NCI-H1930 (cell line): Measurements from ENCODE around the gene CAPN15.

Source experiments
- DNase-seq, 2 experiments: peaks; one replicate each; lab custom pipeline; 2025; lab: John Stamatoyannopoulos, UW

CAPN15 gene

DNA sequence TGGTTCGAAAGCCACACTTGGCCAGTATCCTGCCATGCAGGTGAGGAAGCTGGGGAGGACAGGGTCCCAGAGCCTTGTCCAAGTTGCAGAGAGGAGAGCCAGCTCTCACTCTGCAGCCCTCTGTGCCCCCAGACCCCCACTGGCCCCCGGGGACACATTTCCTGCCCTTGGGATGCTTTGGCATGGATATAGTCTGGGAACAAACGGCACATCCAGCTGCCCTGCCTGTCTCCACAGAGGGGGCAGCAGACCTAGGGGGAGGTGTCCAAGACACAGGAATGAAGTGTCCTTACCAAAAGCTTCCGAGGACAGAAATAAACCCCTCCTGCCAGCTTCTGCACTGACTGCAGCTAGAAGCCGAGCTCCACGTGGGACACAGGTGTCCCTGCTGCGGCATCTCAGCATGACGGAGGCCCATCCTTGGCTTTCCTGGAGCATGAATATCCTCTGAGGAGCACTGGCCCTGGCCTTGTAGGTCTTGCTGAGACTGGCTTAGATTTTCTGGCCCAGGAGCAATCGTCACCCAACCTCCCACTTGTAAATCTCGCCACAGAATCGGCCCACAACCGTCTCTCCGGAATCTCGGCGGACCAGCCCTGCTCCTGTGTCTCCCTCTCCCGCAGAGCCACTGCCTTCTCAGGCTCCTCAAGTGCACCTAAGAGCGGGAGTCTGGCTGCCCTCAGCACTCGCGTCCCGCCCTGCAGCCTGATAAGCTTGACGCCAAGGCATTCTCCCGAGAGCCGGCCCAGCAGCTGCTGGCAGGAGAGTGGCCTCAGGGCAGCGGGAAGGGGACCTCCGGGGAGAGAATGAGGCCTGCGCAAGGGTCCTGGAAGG is 1.1 kb upstream of the CAPN15 start:
- no peak for DNase-seq

DNA sequence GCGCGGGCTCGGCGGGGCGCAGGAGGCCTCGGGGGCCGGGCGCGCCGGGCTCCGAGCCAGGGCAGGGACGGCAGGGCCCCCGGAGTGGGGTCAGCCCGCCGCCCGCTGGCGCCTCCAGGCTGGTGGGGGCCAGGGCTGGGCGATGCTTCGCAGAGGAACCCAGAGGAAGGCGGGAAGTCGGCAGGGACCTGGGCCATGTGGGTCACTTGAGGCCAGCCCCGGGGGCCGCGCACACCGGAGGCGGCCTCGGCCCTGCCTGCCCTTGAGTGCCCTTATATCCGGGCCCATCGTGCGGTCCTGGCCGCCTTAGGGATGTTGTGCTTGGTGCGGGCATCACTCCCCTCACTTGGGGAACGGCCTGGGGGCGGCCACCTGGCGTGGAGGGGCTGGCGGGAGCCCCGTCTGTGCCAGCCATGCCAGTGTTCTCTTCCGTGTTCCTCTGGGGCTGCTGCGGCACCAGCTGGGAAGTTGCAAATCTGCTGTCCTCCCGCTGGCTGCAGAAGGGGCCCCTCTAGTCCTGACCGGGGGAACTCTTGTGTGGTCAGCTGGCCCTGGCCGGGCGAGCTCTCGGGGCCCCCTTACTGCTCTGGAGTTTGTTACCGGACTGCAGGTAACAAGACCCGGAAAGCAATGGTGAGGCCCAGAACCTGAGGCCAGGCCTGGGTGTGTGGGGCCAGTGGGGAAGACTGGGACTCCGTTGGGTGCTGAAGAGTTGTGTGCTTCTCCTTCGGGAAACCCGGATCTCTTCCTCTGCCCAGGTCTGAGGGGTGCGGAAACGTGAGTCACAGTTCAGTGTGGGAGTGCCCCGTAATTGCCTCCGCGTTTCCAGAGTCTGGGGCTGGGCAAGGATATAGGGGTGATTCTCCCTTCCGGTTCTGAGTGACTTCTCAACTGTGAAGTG is 849 bp downstream of the CAPN15 start:
- no peak for DNase-seq

DNA sequence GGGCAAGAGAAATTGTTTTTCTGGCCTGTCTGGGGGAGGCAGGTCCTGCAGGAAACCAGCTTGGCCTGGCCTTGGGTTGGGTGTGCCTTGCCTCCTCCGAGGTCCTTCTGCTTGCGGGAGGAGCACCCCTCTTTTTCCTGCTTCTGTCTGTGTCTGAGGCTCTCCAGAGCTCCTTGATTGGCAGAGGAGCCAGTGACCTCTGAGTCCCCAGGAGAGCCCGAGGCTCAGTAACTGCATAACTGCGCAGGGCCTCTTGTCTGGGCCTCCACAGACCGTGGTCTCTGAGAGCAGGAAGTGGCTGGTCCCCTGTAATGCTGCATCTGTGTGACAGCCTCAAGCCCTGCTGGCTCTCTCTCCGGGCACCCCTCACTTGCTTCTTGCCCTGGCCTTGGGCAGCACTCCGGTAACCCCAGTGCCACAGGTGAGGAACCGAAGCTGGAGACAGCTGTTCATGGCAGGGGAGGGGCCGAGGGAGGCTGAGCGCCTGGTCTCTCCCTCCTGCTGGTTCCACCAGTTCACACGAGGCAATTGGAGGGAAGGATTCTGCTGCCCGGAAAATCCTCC is 1.6 kb downstream of the CAPN15 start:
- no peak for DNase-seq

DNA sequence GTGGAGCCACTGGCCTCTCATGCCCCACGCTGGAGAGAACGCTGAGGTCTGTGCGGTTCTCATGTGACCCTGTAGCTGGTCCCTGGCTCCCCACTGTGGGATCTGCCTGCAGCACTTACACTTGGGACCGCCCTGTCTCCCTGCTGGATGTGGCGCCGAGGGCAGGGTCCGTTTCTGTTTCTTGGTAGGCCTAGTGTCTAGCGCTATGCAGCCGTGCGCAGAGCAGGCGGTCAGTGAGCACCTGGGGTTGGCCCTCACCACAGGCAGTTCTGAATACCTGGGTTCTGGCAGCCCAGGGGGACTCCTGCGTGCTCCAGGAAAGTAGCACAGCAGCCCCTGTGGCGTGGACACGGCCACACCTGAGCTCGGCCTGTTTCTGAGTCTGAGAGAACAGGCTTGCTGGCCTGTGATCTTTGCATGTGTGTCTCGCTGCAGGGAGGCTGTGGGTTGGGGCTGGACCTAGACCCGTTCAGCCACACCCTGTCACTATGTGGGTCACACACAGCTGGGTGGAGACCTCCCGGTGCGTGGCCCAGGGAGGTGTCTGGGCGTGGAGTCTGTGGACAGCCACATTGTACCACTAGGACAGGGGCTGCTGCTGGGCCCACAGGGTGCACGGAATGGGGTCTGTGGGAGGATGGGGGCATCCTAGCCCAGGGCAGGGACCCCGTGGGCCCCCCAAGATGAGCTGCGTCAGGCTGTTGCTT is 2.8 kb downstream of the CAPN15 start:
- no peak for DNase-seq

DNA sequence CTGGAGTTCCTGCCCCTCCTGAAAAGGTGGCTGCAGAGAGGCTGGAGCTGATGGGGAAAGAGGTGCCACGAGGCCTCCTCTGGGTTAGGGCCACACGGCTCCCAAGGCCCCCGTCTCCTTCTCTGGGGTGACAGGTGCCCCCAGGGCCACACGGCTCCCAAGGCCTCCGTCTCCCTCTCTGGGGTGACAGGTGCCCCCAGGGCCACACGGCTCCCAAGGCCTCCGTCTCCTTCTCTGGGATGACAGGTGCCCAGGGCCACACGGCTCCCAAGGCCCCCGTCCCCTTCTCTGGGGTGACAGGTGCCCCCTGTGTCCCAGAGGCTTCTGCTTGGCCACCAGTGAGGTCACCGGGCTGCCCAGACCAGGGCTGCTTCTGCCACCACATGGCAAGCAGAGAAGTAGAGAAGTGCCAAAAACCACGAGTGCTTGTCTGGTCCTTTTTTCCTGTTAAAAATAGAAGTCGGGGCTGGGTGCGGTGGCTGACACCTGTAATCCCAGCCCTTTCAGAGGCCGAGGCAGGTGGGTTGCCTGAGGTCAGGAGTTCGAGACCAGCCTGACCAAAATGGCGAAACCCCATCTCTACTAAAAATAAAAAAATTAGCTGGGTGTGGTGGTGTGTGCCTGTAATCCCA is 4.1 kb downstream of the CAPN15 start:
- DNase-seq: no peak

DNA sequence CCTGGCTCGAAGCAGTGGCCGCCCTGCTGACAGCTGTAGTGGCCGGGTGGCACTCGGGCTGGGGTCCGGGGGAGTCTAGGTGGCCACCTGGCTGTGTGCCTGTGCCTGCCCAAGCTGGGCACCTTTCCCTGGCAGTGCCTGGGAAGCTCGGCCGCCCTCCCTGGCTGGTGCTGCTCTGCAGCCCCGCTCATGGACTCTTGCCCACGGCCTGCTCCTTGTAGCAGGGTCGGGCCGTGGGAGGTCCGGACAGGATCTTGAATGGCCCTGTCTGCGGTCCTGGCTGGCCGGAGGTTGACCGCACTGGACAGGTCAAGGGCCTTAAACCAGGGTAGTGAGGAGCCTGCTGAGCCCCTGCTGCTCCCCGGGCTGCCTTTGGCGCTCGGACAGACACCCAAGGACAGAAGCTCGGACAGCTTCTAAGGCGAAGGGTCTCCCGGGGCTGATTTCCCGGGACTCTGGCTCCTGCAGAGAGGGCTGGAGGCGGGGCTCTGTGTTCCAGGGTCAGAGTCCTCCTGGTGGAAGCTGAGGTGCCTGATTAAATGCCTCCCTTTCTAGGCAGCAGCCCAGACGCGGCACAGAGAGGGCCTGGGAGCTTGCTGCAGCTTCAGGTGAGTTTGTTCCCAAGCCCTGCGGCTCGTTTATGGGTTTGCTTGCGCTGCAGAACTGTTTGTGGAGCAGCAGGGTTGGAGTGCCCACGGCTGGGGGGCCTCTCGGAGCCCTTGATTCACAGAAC is 6.0 kb downstream of the CAPN15 start:
- DNase-seq: no peak

DNA sequence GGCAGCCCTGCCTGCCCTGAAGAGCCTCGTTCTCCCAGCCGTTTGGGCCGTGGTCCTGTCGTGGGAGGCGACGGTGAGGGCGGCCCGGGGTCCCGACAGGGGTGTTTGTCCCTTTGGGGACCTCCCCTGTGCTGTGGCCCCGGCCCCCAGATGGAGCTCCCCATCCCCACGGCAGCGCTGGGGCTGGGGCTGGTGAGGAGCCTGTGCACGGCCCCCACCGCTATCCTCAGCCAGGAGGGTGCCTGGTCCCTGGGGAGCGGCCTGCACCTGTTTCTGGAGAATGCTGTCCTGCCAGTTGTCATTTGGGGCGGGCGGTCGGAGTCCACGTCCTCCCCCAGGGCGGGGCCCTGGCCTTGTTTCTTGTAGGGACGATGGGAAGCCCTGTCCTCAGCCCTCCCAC is 6.6 kb downstream of the CAPN15 start:
- no peak for DNase-seq

DNA sequence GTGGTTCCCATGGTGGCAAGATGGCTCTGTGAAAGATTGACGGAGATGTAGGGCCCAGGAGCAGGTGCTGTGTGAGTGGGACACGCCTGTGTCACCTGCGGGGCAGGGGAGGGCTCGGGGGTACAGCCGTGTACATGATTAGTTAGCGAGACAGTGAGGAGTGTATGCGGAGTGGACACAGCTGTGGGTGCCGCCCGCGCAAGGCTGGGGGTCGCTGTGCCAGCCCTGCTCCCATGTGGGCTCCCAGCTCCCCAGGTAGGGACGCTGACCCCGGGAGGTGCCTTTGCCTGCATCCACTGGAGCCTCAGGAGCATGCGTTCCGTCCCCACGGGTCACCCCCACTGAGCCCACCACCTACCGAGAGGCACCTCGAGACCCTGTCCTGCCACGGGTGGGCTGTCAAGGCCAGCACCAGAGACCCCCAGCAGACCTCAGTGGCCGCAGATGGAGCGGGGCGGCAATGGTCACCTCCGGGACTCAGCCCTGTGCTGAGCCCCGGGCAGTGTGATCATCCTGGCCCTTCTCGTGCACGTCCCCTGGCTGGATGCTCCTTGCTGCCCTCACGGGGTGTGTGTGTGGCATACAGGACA is 7.4 kb downstream of the CAPN15 start:
- DNase-seq: no peak

DNA sequence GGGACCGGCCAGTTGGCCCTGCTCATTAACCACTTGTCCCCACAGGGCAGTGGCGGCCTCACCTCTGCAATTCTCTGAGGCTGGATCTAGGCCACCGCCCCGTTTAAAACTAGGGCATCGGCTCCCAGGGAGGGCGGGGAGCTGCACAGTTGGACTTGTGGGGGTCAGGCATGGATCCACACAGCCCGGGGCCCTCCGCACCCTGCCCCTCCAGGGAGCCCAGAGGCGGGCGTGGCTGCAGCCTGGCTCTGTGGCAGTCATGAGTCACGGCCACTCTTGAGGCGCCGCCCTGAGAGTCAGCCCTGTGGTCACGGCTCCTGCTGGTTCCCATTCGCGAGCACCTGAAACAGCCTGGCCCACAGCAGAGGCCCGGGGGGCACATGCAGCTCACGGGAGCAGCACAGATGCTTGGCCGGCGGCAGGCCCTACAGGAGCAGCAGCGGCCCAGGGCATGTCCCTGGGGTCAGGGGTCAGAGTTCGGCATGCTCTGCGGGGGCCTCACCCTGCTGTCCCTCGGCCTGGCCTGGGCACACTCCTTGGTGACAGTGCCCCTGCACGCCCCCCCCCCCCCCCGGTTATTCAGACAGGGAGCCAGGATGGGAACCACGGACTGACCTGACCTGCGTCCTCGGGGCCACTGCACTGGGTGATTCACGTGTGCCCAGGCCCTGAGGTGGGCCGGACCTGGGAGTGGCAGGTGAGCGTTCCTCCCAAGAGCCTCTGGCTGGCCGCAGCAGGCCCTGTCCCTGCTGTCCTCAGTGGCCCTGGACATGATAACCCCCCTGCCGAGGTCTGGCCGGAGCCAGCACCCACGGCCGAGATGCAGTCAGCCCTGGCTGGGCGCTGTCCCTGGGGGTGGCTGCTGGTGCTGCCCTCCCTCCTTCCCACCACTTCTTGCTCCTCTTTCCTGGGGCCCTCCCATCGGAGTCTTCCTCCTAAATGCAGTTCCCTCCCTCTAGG is 8.2 kb downstream of the CAPN15 start:
- DNase-seq: no peak

DNA sequence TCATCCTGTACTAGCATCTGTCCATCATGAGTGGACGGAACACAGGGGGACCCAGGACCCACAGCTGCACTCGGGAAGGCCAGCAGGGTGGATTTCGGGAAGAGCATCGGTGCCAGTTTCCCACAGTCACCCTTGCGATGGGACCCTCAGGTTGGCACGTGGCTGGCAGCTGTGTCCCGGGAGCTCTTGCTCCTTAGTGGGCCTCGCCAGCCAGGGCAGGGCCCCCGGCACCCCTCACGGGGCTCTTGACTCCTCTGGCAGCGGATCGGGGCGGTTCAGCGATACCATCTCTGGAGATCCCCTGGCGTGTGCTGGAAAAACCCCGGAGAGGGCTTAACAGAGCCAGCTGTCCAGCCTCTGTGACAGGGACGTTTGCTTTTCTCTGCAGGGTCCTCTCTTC is 9.2 kb downstream of the CAPN15 start:
- DNase-seq: no peak

DNA sequence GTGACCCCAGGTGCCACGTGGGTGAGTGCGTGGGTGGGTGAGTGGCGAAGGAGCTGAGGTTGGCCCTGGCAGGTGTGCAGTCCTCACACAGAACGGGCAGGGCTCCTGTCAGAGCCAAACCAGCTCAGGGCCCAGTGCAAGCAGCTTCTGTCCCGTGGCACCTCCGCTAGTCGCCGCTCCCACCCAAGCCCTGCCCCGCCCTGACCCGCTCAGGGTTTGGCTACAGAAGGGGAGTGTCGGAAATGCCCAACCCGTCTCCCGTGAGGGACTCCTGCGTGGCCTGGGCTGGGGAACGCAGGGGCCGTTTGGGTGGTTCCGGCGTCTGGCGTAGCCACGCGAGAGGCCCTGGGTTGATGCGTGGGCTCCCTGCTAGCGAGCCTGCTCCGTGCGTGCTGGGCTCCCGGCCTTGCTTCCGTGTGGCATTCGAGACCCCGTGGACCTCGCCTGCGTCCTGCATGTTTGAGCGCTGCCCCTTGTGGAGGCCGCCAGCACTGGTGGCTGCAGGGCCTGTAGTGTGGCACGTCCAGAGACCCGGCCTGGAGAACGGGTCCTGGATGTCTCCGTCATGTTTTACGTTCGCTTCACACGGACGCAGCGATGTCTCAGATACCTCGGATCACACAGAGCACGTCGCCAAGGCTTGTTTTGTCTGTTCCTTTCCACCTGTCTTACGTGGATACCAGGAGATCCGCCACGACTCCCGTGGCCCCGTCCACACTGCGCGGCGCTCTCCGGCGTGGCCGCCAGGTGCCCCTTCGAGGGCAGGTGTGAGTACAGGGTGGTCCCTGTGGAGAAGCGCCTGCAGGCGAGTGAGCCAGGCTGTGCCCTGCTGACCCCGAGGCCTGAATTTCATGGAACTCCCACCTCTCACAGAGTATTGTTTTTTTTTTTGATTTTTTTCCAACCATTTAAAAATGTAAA is 10.2 kb downstream of the CAPN15 start:
- DNase-seq: no peak

DNA sequence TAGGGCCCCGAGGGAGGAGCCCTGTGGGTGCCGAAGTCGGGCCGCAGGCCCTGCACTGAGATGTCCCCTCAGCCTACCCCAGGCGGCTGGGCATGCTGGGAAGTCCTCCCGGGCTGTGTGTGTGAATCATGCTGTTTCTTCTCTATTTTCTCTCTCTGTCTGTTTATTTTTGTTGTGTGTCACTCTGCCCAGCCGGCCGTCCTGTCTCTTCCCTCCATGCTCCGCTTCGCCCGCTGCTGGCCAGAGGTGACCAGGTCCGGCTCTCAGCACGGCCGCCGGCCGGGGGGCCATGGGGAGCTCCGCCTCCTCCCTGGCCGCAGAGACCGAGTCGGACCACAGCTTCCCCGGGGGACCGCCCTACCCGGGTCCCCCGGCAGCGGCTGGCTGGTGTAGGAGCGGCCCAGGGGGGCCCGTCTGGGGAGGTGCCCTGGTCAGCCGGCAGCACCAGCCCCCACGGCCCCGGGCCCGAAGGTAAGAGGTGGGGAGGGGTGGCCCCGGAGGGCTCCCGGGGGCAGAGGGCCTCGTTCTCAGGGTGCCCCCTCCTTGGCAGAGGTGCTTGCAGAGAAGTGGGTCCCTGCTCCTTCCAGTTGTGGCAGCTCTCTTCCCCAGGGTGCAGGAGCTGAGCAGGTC is 12.5 kb downstream of the CAPN15 start:
- DNase-seq: no peak

DNA sequence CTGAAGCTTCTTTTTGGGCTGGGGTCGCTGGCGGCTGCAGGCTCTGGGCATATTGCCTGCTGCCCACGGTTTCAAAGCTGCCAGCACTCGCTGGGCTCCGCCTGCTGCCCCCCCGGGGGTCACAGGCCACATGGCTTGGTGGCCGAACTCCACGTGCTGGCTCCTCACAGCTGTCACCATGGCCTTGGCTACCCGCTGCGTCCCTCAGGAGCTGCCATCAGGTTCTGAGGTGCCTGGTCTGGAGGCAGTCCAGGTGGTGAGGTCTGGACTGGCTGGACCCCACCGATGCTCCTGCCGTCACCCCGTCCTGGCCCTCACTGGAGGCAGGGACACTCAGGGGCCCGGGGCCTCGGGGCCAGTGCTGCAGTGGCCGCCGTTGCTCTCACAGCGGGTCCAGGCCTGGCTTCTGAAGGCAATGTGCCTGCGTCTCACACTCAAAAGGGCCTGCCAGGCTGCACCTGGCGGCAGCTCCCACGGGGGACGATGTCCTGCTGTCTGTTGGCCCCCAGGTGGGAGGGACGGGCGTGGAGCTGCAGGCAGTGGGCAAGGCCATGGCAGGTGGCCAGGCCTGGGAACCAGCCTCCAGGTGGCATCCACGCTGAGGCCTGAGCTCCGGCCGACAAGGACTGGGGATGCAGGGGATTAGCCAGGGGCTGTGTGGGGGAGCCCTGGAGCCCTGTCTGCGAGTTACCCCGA is 13.3 kb downstream of the CAPN15 start:
- DNase-seq: no peak

DNA sequence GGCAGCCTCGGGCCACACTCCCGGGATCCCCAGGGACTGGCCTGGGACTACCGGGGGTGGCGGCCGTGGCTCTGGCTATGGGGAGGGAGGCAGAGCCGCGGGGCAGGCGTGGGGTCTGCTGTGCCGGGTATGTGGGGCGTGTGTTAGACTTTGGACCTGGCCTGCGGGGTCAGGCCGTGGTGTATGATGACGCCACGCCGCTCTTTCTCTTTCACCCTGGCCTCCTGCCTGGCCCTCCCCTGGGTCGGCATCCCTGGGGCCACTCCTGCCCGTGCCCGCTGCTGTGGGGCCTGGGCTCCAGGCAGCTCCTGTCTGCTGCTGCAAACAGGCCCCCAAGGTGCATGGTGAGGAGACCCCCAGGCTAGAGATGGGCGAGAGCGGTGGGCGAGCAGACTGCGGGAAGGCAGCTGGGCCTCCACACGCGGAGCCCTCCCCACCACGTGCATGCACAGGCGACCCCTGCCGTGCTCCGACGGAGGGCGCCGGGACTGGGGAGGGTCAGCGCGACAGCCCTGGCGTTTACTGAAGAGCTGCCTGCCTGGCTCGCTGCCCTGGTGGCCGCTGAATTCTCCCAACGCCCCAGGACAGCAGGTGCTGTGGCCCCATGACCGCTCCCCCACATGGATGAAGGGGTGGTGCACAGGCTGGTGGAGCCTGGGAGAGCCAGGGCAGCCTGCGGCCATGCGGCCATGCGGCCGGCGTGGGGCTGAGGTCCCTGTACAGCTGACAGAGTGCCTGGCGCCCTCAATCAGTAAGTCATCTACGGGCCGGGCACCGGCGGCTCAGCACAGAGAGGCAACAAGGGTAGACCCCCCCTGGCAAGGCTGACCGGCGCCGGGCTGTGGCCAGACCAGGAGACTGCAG is 16.0 kb downstream of the CAPN15 start:
- no peak for DNase-seq

DNA sequence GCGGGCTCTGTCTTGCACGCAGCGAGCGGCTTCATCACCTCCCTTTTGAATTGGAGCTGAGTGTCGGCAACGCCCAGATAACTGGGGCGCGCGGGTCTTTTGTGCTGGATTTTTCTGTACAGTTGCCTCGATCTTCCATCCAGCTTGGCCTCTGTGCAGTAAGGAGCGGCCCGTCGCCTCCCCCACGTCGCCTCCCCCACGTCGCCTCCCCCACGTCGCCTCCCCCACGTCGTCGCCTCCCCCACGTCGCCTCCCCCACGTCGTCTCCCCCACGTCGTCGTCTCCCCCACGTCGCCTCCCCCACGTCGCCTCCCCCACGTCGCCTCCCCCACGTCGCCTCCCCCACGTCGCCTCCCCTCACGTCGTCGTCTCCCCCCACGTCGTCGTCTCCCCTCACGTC is 17.0 kb downstream of the CAPN15 start:
- no peak for DNase-seq
